Parathyroid adenoma (tissue), 2 donors: Measurements from ENCODE around the gene TTC27.
"Not testable (repeated sequence)": the region's sequence is repeated elsewhere in the genome, so short reads cannot be mapped to it uniquely, and the experiment has no call there.

Experiments used
- H2AFZ ChIP-seq: fragments of 300-600 bp; sonication (generic); one replicate; pipeline ENCODE4 v1.7.0; 2017; ENCODE audit warnings: antibody characterized with exemption, mild to moderate bottlenecking
- H3K27ac ChIP-seq: fragments of 300-600 bp; sonication (generic); one replicate; pipeline ENCODE4 v1.7.0; 2017
- H3K27me3 ChIP-seq: fragments of 300-600 bp; sonication (generic); one replicate; pipeline ENCODE4 v1.7.0; 2017; ENCODE audit warnings: low read length; ENCODE audit not compliant: control insufficient read depth, insufficient read depth
- H3K36me3 ChIP-seq: fragments of 300-600 bp; sonication (generic); one replicate; pipeline ENCODE4 v1.7.0; 2017; ENCODE audit warnings: low read length; ENCODE audit not compliant: control insufficient read depth, insufficient read depth
- H3K4me1 ChIP-seq: fragments of 300-600 bp; sonication (generic); one replicate; pipeline ENCODE4 v1.7.0; 2017; ENCODE audit warnings: control low read depth
- H3K4me2 ChIP-seq: fragments of 300-600 bp; sonication (generic); one replicate; pipeline ENCODE4 v1.7.0; 2017; ENCODE audit warnings: low read length
- H3K4me3 ChIP-seq: fragments of 300-600 bp; sonication (generic); one replicate; pipeline ENCODE4 v1.7.0; 2017; ENCODE audit warnings: low read depth, low read length
- H3K79me2 ChIP-seq: fragments of 300-600 bp; sonication (generic); one replicate; pipeline ENCODE4 v1.7.0; 2017; ENCODE audit warnings: control low read depth
- H3K9ac ChIP-seq: fragments of 300-600 bp; sonication (generic); one replicate; pipeline ENCODE4 v1.7.0; 2017; ENCODE audit warnings: mild to moderate bottlenecking
- H3K9me3 ChIP-seq: fragments of 300-600 bp; sonication (generic); one replicate; pipeline ENCODE4 v1.7.0; 2017; ENCODE audit warnings: low read length; ENCODE audit not compliant: control insufficient read depth
- CTCF ChIP-seq: fragments of 300-600 bp; sonication (generic); IDR thresholded peaks from one replicate; pipeline ENCODE4 v1.7.0; 2017; ENCODE audit warnings: antibody characterized with exemption, mild to moderate bottlenecking
- donor health status: primary hyperparathyroidism.

The TTC27 gene

GRCh38 chr2:32865399-32866068, 237.7 kb downstream of the TTC27 start:
- H3K79me2 ChIP-seq = no peaks in the 10 kb centered on the region
- no peak overlapping the region for H2AFZ ChIP-seq
- H3K9ac ChIP-seq = no peak overlapping the region
- no peaks in the 10 kb centered on the region for H3K4me1 ChIP-seq
- no peak overlapping the region for H3K27ac ChIP-seq
- H3K36me3 ChIP-seq = no peaks in the 10 kb centered on the region
- TF ChIP-seq CTCF = no peak
- no peaks in the 10 kb centered on the region for H3K9me3 ChIP-seq
- H3K4me3 ChIP-seq = no peak overlapping the region
- H3K27me3 ChIP-seq = no peaks in the 10 kb centered on the region
- H3K4me2 ChIP-seq = no peak overlapping the region

- H3K9me3 ChIP-seq, H3K4me1 ChIP-seq, H3K9ac ChIP-seq, H3K4me3 ChIP-seq, H3K36me3 ChIP-seq, H3K27me3 ChIP-seq, H3K27ac ChIP-seq, H2AFZ ChIP-seq, H3K79me2 ChIP-seq, H3K4me2 ChIP-seq: not testable (repeated sequence)
Measured at GRCh38 chr2:32866462-32866861, 238.6 kb downstream of the TTC27 start.
